NCI-H82 treated with DMSO at 0.1 percent for 48 hours (cell line): ENCODE data around the gene APOLD1.
"Not testable (repeated sequence)": the region's sequence is repeated elsewhere in the genome, so short reads cannot be mapped to it uniquely, and the experiment has no call there.

Experiments used
- DNase-seq: peaks from one replicate; lab custom pipeline; 2025; ENCODE audit not compliant: unreplicated experiment; lab: John Stamatoyannopoulos, UW

The APOLD1 gene

GRCh38 chr12:12807517-12807903 is 22.1 kb downstream of the APOLD1 start:
- DNase-seq = not testable (repeated sequence)

GRCh38 chr12:12807970-12808702 is 22.7 kb downstream of the APOLD1 start:
- DNase-seq = no peak

- no peak for DNase-seq
Observed at GRCh38 chr12:12810553-12811021, 25.1 kb downstream of the APOLD1 start.

- DNase-seq = no peak
Observed at GRCh38 chr12:12811343-12811742, 25.9 kb downstream of the APOLD1 start.

- no peak for DNase-seq
Observed at GRCh38 chr12:12812174-12812573, 26.7 kb downstream of the APOLD1 start.

GRCh38 chr12:12812618-12813119 is 27.2 kb downstream of the APOLD1 start:
- no peak for DNase-seq

- peak; percentile 91 for DNase-seq
Observed at GRCh38 chr12:12813120-12814101, 28.0 kb downstream of the APOLD1 start, which contains the start of gene DDX47. Gene DDX47, plus strand, starts transcription at chr12:12813346. Its CDS starts 22 bp downstream, at chr12:12813368.

GRCh38 chr12:12817616-12818015 is 32.2 kb downstream of the APOLD1 start:
- no peak for DNase-seq

GRCh38 chr12:12818701-12819100 is 33.2 kb downstream of the APOLD1 start:
- DNase-seq = no peak

GRCh38 chr12:12819221-12819620 is 33.8 kb downstream of the APOLD1 start:
- DNase-seq = no peak

- DNase-seq = no peak
Observed at GRCh38 chr12:12819752-12820311, 34.4 kb downstream of the APOLD1 start.

GRCh38 chr12:12820376-12820775 is 34.9 kb downstream of the APOLD1 start:
- not testable (repeated sequence) for DNase-seq

GRCh38 chr12:12821975-12822374 is 36.5 kb downstream of the APOLD1 start:
- no peak for DNase-seq

- DNase-seq = no peak
Observed at GRCh38 chr12:12822886-12823285, 37.4 kb downstream of the APOLD1 start.

GRCh38 chr12:12823300-12823699 is 37.8 kb downstream of the APOLD1 start:
- DNase-seq = no peak

- no peak for DNase-seq
Observed at GRCh38 chr12:12823811-12824210, 38.4 kb downstream of the APOLD1 start.

- no peak for DNase-seq
Observed at GRCh38 chr12:12835378-12836146, 50.1 kb downstream of the APOLD1 start.

- no peak for DNase-seq
Observed at GRCh38 chr12:12836571-12836970, 51.1 kb downstream of the APOLD1 start.

GRCh38 chr12:12837025-12837812 is 51.8 kb downstream of the APOLD1 start:
- DNase-seq = peak; percentile 16

GRCh38 chr12:12837813-12838153 is 52.3 kb downstream of the APOLD1 start:
- DNase-seq = no peak
